ENCODE data around the gene QSOX2.
"Not testable (repeated sequence)": the region's sequence is repeated elsewhere in the genome, so short reads cannot be mapped to it uniquely, and the experiment has no call there.

The QSOX2 gene

DNA sequence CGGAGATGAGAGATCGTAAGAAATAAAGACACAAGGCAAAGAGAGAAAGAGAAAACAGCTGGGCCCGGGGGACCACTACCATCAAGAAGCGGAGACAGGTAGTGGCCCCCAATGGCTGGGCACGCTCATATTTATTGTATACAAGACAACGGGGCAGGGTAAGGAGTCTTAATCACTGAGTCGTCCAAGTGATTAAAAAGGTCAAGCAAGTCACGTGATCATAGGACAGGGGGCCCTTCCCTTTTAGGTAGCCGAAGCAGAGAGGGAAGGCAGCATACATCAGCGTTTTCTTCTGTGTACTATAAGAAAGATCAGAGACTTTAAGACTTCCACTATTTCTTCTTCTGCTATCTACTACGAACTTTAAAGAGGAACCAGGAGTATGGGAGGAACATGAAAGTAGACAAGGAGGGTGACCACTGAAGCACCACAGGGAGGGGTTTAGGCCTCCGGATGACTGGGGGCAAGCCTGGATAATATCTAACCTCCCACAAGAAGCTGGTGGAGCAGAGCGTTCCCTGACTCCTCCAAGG lies 24.6 kb upstream of the QSOX2 start:
- peaks cover 4% of the 10 kb centered on the region for H3K4me1 ChIP-seq (ENCODE audit: low read depth, poor library complexity, severe bottlenecking)
- TF ChIP-seq, protein P1, sequence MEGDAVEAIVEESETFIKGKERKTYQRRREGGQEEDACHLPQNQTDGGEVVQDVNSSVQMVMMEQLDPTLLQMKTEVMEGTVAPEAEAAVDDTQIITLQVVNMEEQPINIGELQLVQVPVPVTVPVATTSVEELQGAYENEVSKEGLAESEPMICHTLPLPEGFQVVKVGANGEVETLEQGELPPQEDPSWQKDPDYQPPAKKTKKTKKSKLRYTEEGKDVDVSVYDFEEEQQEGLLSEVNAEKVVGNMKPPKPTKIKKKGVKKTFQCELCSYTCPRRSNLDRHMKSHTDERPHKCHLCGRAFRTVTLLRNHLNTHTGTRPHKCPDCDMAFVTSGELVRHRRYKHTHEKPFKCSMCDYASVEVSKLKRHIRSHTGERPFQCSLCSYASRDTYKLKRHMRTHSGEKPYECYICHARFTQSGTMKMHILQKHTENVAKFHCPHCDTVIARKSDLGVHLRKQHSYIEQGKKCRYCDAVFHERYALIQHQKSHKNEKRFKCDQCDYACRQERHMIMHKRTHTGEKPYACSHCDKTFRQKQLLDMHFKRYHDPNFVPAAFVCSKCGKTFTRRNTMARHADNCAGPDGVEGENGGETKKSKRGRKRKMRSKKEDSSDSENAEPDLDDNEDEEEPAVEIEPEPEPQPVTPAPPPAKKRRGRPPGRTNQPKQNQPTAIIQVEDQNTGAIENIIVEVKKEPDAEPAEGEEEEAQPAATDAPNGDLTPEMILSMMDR (conservative IDR thresholded peaks at IDR 0.05; ENCODE audit: low read depth, low read length), result no peak
- no peak overlapping the region for H3K9ac ChIP-seq
- no peak overlapping the region for H3K27ac ChIP-seq
- H3K36me3 ChIP-seq (ENCODE audit: insufficient read depth), result no peaks in the 10 kb centered on the region
- H3K4me3 ChIP-seq (IDR thresholded peaks at IDR 0.05; ENCODE audit: insufficient read depth, low read depth, low read length), result no peak overlapping the region
- H3K79me2 ChIP-seq (ENCODE audit: insufficient read depth, low read depth), result no peaks in the 10 kb centered on the region
- H3K4me2 ChIP-seq, result no peak overlapping the region
- H3K27me3 ChIP-seq (ENCODE audit: insufficient read depth, low read depth), result peaks cover 96% of the 10 kb centered on the region
- H4K20me1 ChIP-seq (ENCODE audit: insufficient read depth), result no peaks in the 10 kb centered on the region
- H2AFZ ChIP-seq (ENCODE audit: low read depth), result no peak overlapping the region

DNA sequence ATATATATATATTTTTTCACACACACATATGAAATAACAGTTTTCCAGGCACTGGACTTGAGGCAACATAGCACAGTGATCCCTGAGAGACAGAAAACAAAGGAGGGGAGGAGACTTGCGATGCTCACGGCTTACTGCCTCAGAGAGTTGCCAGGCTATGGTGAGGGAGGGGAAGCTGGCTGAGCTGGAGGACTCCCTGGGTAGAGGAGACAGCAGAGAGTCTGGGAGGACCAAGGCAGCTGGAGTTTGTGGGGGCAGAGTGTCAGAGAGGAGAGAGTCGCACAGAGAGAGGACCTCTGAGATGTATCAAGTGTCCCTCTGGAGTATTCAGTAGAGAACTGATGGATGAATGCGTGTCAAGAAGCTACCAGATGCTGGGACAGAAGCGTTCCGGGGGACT lies 23.1 kb upstream of the QSOX2 start:
- Histone ChIP-seq H3K36me3 (ENCODE audit: insufficient read depth) (no peaks in the 10 kb centered on the region), H2AFZ (ENCODE audit: low read depth) (no peak overlapping the region), H3K27me3 (ENCODE audit: insufficient read depth, low read depth) (peaks cover 96% of the 10 kb centered on the region), H3K9ac (no peak overlapping the region), H3K4me1 (ENCODE audit: low read depth, poor library complexity, severe bottlenecking) (peaks cover 6% of the 10 kb centered on the region), H3K79me2 (ENCODE audit: insufficient read depth, low read depth) (no peaks in the 10 kb centered on the region), H4K20me1 (ENCODE audit: insufficient read depth) (no peaks in the 10 kb centered on the region), H3K4me2 (no peak overlapping the region), H3K27ac (no peak overlapping the region), H3K4me3 (IDR thresholded peaks at IDR 0.05; ENCODE audit: insufficient read depth, low read depth, low read length) (no peak overlapping the region)
- TF ChIP-seq, protein P1 (conservative IDR thresholded peaks at IDR 0.05; ENCODE audit: low read depth, low read length), result no peak

DNA sequence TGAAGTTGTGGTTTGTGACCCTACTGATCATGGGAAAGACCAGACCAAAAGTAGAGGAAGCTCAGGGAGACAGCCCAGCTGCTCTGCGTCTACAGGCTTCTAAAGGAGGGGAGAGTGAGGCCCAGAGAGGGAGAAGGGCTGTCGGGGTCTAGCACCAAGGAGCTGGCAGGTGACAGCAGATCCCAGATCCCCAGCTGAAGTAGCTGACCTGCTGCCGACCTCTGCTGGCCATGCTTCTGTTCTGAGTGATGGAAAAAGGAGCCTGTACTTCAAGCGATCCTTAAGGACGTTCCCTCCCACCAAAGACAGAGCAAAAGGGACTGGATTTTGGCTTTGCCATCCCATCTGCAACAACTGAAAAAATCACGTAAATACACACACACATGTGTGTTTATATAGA lies 22.7 kb upstream of the QSOX2 start:
- Histone ChIP-seq H2AFZ (ENCODE audit: low read depth) (no peak overlapping the region), H3K27me3 (ENCODE audit: insufficient read depth, low read depth) (peaks cover 96% of the 10 kb centered on the region), H4K20me1 (ENCODE audit: insufficient read depth) (no peaks in the 10 kb centered on the region), H3K4me2 (no peak overlapping the region), H3K79me2 (ENCODE audit: insufficient read depth, low read depth) (no peaks in the 10 kb centered on the region), H3K36me3 (ENCODE audit: insufficient read depth) (no peaks in the 10 kb centered on the region), H3K4me1 (ENCODE audit: low read depth, poor library complexity, severe bottlenecking) (peaks cover 10% of the 10 kb centered on the region), H3K27ac (no peak overlapping the region), H3K4me3 (IDR thresholded peaks at IDR 0.05; ENCODE audit: insufficient read depth, low read depth, low read length) (no peak overlapping the region), H3K9ac (no peak overlapping the region)
- TF ChIP-seq, protein P1 (conservative IDR thresholded peaks at IDR 0.05; ENCODE audit: low read depth, low read length), result no peak

DNA sequence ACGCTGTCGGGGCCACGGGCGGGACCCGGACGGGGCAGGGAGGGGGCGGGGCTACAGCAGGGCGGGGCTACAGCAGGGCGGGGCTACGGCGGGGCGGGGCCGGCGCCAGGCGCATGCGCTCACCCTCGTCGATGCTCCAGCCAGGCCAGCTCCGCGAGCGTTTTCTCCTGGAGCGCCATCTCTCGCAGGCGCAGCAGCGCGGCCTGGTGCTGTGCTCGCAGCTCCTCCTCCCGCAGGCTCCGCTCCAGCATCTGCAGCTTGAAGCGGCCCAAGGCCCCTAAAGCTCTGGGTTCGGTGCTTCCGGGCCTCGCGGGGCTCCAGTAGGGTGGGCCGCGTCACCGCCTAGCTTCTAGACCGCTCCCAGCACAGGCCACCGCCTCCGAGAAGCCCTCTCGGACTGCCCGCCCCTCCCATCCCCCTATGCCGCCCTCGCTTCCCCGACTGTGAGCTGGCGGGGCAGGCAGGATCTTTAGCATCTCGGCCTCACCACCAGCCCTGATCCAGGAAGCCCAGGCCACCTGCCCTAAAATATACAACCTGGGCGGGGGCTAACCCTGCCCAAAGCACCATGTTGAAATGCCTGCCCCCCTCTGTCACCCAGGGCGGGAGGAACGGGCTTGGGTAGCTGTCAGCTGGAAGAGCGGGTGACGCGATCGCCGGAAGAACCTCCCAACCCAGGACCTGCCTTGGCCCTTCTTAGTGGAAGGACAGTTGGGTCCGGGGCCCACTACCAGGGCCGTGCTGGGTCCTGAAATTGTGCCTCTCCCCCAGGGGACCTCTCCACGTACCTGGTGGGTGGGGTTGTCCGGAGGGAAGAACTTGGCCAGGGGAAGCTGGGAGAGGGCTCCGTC lies 21.9 kb upstream of the QSOX2 start:
- peak overlapping the region; percentile 33 for H3K4me2 ChIP-seq

DNA sequence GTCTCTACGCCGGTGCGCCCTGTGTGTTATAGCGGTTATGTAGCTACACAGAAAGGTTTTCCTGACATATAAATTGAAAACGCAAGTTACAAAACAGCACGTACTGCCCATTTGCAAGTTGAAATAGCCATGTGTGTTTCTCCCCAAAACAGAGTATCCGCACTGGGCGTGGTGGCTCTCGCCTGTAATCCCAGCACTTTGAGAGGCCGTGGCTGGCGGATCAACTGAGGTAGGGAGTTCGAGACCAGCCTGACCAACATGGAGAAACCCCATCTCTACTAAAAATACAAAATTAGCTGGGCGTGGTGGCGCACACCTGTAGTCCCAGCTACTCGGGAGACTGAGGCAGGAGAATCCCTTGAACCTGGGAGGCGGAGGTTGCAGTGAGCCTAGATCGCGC lies 21.0 kb upstream of the QSOX2 start:
- not testable (repeated sequence) for H3K4me3 ChIP-seq (IDR thresholded peaks at IDR 0.05; ENCODE audit: insufficient read depth, low read depth, low read length)

More for the DNA sequence above, 21.9 kb upstream of the QSOX2 start:
- Histone ChIP-seq H3K36me3 (ENCODE audit: insufficient read depth) (no peaks in the 10 kb centered on the region), H3K27ac (no peak overlapping the region), H3K4me1 (ENCODE audit: low read depth, poor library complexity, severe bottlenecking) (peaks cover 11% of the 10 kb centered on the region), H3K27me3 (ENCODE audit: insufficient read depth, low read depth) (peaks cover 94% of the 10 kb centered on the region), H3K4me3 (IDR thresholded peaks at IDR 0.05; ENCODE audit: insufficient read depth, low read depth, low read length) (no peak overlapping the region), H2AFZ (ENCODE audit: low read depth) (peak overlapping the region; percentile 87), H3K79me2 (ENCODE audit: insufficient read depth, low read depth) (no peaks in the 10 kb centered on the region), H4K20me1 (ENCODE audit: insufficient read depth) (no peaks in the 10 kb centered on the region), H3K9ac (no peak overlapping the region)
- TF ChIP-seq, protein P1 (conservative IDR thresholded peaks at IDR 0.05; ENCODE audit: low read depth, low read length), result no peak

More for the DNA sequence above, 21.0 kb upstream of the QSOX2 start:
- not testable (repeated sequence) for H3K27ac ChIP-seq; H4K20me1 ChIP-seq (ENCODE audit: insufficient read depth); H3K9ac ChIP-seq; H3K36me3 ChIP-seq (ENCODE audit: insufficient read depth); H3K79me2 ChIP-seq (ENCODE audit: insufficient read depth, low read depth)
- Histone ChIP-seq H3K4me2 (peak overlapping the region; percentile 31), H3K27me3 (ENCODE audit: insufficient read depth, low read depth) (peaks cover 94% of the 10 kb centered on the region), H3K4me1 (ENCODE audit: low read depth, poor library complexity, severe bottlenecking) (peaks cover 11% of the 10 kb centered on the region), H2AFZ (ENCODE audit: low read depth) (peak overlapping the region; percentile 66)
